Psoas muscle (tissue), 8 donors: ENCODE results near the gene NCBP2L. TPM values are rescaled to one million over a fixed set of nuclear protein-coding genes. Genes with fewer than 3 reads are reported as not detected.

Experiments
- ATAC-seq, 4 donors: fragments of 200-7000 bp; cut with Tn5 transposase; one replicate each; pipeline ENCODE4 v1.9.1; 2020; ENCODE audit warnings: moderate library complexity in 3 of 4, mild to moderate bottlenecking in 2 of 4
- DNase-seq, 2 donors: peaks; one replicate each; pipeline ENCODE4 v3.0.0-alpha.2; 2020
- H3K27ac ChIP-seq: fragments of 200-600 bp; one replicate; pipeline ENCODE4 v1.8.0; 2022
- H3K27me3 ChIP-seq, 3 donors: fragments of 200-600 bp in 1 of 3; one replicate each; pipeline versions ENCODE4 v1.6.1 to v1.8.0; 2013 to 2022; ENCODE audit warnings: low read length in 2 of 3, mild to moderate bottlenecking in 2 of 3, moderate library complexity in 1 of 3; ENCODE audit not compliant: insufficient read depth in 3 of 3
- H3K36me3 ChIP-seq, 2 donors: fragments of 200-600 bp in 1 of 2; one replicate each; pipeline versions ENCODE4 v1.6.1 to v1.8.0; 2013 to 2022; ENCODE audit warnings: low read depth in 1 of 2, mild to moderate bottlenecking in 1 of 2, moderate library complexity in 1 of 2; ENCODE audit not compliant: insufficient read depth in 1 of 2
- H3K4me1 ChIP-seq: fragments of 200-600 bp; one replicate; pipeline ENCODE4 v1.8.0; 2022
- H3K4me3 ChIP-seq: fragments of 200-600 bp; one replicate; pipeline ENCODE4 v1.8.0; 2022; ENCODE audit warnings: mild to moderate bottlenecking
- H3K9me3 ChIP-seq: fragments of 200-600 bp; one replicate; pipeline ENCODE4 v1.8.0; 2022
- WGBS, 3 donors: extraction: QIAGEN DNeasy Blood & Tissue Kit; methylation state at CpG; one replicate each; pipeline versions ENCODE4 v1.1.6 to v1.1.7; 2013; 5-methylcytosine and 5-hydroxymethylcytosine counted together
- intact Hi-C, 2 donors: fragments of 100-400 bp; cut with DNase I; formaldehyde crosslinking; loops; one replicate each; pipeline versions ENCODE4 v1.11.0 to v1.14.2; 2022
- polyA plus RNA-seq, 3 donors: library from polyadenylated mRNA; stranded (reverse); fragments of 200-250 nt; gene quantifications; one replicate each; pipeline ENCODE4 v1.2.3, GENCODE V29; 2013
- total RNA-seq, 4 donors: library from RNA; stranded (reverse); fragmentation: NEBNext Ultra II Directional in 2 of 4; extraction: Animal tissue kit (Norgen Biotek cat#: 25700) in 2 of 4; gene quantifications; one replicate each; pipeline versions ENCODE4 v1.2.1 to v1.2.4, GENCODE V29; 2021 to 2023
- TF ChIP-seq, protein P1 (sequence below): fragments of 200-600 bp; IDR thresholded peaks from one replicate; pipeline ENCODE4 v1.8.0; 2022; ENCODE audit warnings: antibody characterized with exemption
- donor health status: healthy with polysubstance abuse.
- donor health status: DM: no; HTN: no; CAD: no; lungs with moderate emphysema.
- donor health status: Bipolar disorder and iron deficiency.
- donor health status: healthy.
- donor health status: DM: yes; HTN: yes; CAD: no.
- donor health status: DM: no; HTN: no; CAD: no.
- donor health status: DM: no; HTN: no; CAD: no.
- donor health status: DM: yes; HTN: yes; CAD: no.

Gene NCBP2L
- total and polyA plus RNA-seq, 7 donors, result 0.03 to 0.40 TPM; not detected in 5

DNA sequence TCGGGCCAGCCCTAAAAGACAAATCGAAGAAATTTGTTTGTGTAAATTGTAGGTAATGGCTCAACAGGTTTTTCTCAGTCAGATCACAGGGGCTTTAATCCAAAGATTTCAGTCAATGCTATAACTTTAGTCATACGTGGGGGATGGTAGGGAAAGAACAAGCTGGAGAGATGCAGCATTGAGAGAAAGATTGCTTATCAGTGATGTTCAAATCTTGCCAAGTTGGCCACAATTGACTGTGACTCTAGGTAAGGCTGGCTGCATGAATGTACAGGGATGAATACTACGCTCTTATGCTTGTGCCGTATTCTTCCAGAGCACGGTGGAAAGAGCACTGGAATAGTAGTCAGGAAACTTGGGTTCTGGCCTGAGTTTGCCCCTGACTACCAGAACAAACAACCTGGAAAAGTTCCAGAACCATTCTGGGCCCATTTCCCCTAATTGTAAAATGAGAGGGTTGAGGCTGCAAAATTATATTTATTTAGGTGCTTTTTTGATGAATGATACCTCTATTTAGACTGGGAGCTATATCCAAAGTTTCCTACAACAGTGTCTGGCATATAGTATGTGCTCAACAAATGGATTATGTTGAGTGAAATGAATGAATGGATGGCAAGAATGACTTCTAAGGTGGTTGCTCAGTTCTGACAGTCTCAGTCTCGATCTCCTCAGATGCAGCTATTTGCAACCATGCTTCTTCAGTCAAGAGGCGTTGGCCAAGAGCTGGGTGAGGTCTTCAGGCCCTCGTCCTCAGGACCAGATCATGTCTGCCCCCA, 46.4 kb upstream of the NCBP2L start:
- Histone ChIP-seq H3K4me1 (peaks cover 63% of the 10 kb centered on the region), H3K27me3 (peaks cover 0 to 3% (median 0%) of the 10 kb centered on the region in 3 donors), H3K27ac (peak overlapping the region; percentile 81), H3K36me3 (no peaks in the 10 kb centered on the region), H3K9me3 (no peaks in the 10 kb centered on the region), H3K4me3 (no peak overlapping the region)
- TF ChIP-seq, protein P1, sequence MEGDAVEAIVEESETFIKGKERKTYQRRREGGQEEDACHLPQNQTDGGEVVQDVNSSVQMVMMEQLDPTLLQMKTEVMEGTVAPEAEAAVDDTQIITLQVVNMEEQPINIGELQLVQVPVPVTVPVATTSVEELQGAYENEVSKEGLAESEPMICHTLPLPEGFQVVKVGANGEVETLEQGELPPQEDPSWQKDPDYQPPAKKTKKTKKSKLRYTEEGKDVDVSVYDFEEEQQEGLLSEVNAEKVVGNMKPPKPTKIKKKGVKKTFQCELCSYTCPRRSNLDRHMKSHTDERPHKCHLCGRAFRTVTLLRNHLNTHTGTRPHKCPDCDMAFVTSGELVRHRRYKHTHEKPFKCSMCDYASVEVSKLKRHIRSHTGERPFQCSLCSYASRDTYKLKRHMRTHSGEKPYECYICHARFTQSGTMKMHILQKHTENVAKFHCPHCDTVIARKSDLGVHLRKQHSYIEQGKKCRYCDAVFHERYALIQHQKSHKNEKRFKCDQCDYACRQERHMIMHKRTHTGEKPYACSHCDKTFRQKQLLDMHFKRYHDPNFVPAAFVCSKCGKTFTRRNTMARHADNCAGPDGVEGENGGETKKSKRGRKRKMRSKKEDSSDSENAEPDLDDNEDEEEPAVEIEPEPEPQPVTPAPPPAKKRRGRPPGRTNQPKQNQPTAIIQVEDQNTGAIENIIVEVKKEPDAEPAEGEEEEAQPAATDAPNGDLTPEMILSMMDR, result no peak
- DNase-seq (no peak), ATAC-seq (no peak)
- intact Hi-C loops, result loop anchor here (5.0 kb wide), 2 partner anchors 36 to 41 kb away; no protein-coding TSS in a partner anchor
- 54 to 63% (median 60%) methylated on average over 9 of the region's 9 CpGs for WGBS, 3 donors

DNA sequence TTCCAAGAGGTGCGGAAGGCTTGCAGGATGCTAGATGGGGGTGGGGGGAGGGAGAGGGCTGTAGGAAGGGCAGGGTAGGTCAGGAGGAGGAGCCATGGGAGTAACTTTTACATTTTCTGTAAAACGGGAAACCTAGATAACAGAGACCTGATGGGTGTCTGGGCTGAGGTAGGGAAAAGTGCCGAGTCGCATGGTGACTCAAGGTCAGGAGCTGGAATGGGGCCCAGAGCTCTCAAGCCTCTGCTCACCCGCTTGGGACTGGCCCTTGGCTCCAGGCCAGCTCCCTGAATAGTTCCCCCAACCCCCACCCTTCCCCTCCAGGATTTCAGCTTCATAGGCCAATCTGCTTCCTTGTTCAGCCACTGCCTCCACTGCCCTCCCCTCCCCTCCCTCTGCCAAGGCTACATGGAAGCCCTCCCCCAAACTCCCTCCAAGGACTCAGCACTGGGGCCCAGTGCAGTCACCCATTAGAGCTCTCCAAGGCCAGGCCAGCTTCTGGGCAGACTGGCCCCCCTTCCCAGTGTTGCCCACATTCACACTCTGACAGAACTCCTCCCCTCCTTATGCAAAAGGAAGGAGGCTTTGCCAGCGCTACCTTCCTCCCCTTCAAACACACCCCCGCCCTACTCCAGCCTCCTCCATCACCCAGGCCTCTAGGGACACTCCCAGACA, 45.6 kb upstream of the NCBP2L start:
- H3K4me3 ChIP-seq, result no peak overlapping the region
- H3K36me3 ChIP-seq, result no peaks in the 10 kb centered on the region
- DNase-seq, result peak; percentile 87 to 94
- ATAC-seq, result peak; percentile 69 to 81 (median 79)
- H3K27me3 ChIP-seq, result peaks cover 0 to 3% (median 0%) of the 10 kb centered on the region in 3 donors
- TF ChIP-seq, protein P1, result no peak
- H3K27ac ChIP-seq, result peak overlapping the region; percentile 81
- H3K9me3 ChIP-seq, result no peaks in the 10 kb centered on the region
- intact Hi-C loops, result loop anchor here (5.0 kb wide), 2 partner anchors 35 to 40 kb away; no protein-coding TSS in a partner anchor
- 4 to 18% (median 13%) methylated on average over 6 to 7 of the region's 7 CpGs for WGBS, 3 donors
- peaks cover 61% of the 10 kb centered on the region for H3K4me1 ChIP-seq

DNA sequence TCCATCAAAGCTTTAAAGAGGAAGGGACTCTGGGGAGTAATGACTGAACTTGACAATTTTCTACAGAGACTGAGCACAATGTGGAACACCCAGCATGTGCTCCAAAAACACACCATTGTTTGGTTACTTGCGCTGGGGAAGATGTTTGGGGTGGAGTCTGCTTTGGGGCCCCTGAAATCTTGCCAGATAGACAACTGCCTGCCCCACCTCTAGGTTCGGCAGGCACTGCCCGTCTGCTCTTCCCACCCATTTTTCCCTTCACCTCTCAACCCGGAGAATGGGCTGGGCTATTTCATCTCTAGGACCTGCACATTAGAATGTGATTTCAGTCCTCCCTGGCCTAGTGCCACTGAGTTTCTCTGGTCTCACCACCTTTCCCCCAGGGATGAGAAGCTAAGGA, 43.8 kb upstream of the NCBP2L start:
- intact Hi-C loops, result loop anchor here (5.0 kb wide), 2 partner anchors 34 to 39 kb away; no protein-coding TSS in a partner anchor
- Histone ChIP-seq H3K4me1 (peaks cover 54% of the 10 kb centered on the region), H3K36me3 (no peaks in the 10 kb centered on the region), H3K9me3 (no peaks in the 10 kb centered on the region), H3K4me3 (no peak overlapping the region), H3K27me3 (peaks cover 0 to 3% (median 0%) of the 10 kb centered on the region in 3 donors), H3K27ac (peak overlapping the region; percentile 41)
- TF ChIP-seq, protein P1, result no peak
- DNase-seq, result no peak
- WGBS, 3 donors, result 58 to 75% (median 66%) methylated on average over 4 of the region's 4 CpGs
- ATAC-seq, result no peak

DNA sequence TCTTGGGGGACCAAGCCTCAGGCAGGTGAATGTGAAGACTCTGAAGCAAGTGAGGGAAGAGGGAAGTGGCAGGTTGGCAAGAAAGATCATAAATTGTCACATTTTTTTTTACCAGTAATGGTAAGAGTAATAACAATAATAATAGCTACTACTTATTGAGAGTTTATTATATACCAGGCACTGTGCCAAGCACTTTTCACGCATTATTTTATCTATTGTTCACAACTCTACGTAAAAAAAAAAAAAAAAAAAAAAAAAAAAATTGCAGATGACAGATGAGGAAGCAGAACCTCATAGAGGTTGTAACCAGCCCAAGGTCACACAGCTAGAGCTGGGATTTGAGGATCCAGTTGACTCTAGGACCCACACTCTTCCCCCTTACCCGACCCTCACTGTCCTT, 42.9 kb upstream of the NCBP2L start:
- H3K36me3 ChIP-seq, result no peaks in the 10 kb centered on the region
- H3K4me1 ChIP-seq, result peaks cover 52% of the 10 kb centered on the region
- ATAC-seq (no peak), DNase-seq (no peak)
- intact Hi-C loops, result loop anchor here (5.0 kb wide), 2 partner anchors 33 to 38 kb away; no protein-coding TSS in a partner anchor
- H3K27ac ChIP-seq, result peak overlapping the region; percentile 48
- peaks cover 0 to 2% (median 0%) of the 10 kb centered on the region in 3 donors for H3K27me3 ChIP-seq
- no peak overlapping the region for H3K4me3 ChIP-seq
- 53 to 80% (median 63%) methylated on average over 3 of the region's 3 CpGs for WGBS, 3 donors
- no peaks in the 10 kb centered on the region for H3K9me3 ChIP-seq
- TF ChIP-seq, protein P1, result no peak
